ENCODE results near the gene SLC25A53.

Gene SLC25A53

GRCh38 chrX:104126856-104127255 lies 30.0 kb downstream of the SLC25A53 start:
- no peak for TF ChIP-seq CTCF (IDR thresholded peaks at IDR 0.05; ENCODE audit: insufficient read depth, low read length, poor library complexity, severe bottlenecking)
- Histone ChIP-seq H3K36me3 (ENCODE audit: control insufficient read depth, insufficient read depth, low read length) (no peaks in the 10 kb centered on the region; the same call in 1 of the 2 replicates), H3K27me3 (replicated peaks; ENCODE audit: control insufficient read depth, insufficient read depth, low read length) (no peaks in the 10 kb centered on the region), H3K4me3 (replicated peaks; ENCODE audit: low read depth, low read length) (no peak overlapping the region)
- DNase-seq (ENCODE audit: extremely low read depth, insufficient read length) = no peak

- no peak overlapping the region for H3K4me3 ChIP-seq (replicated peaks; ENCODE audit: low read depth, low read length)
- no peaks in the 10 kb centered on the region for H3K36me3 ChIP-seq (ENCODE audit: control insufficient read depth, insufficient read depth, low read length)
- no peaks in the 10 kb centered on the region for H3K27me3 ChIP-seq (replicated peaks; ENCODE audit: control insufficient read depth, insufficient read depth, low read length)
- DNase-seq (ENCODE audit: extremely low read depth, insufficient read length) = no peak
- no peak for TF ChIP-seq CTCF (IDR thresholded peaks at IDR 0.05; ENCODE audit: insufficient read depth, low read length, poor library complexity, severe bottlenecking)
Measured at GRCh38 chrX:104122829-104123228, 34.0 kb downstream of the SLC25A53 start.

- no peaks in the 10 kb centered on the region for H3K36me3 ChIP-seq (ENCODE audit: control insufficient read depth, insufficient read depth, low read length)
- no peaks in the 10 kb centered on the region for H3K27me3 ChIP-seq (replicated peaks; ENCODE audit: control insufficient read depth, insufficient read depth, low read length)
- DNase-seq (ENCODE audit: extremely low read depth, insufficient read length) = no peak
- no peak overlapping the region for H3K4me3 ChIP-seq (replicated peaks; ENCODE audit: low read depth, low read length)
- no peak for TF ChIP-seq CTCF (IDR thresholded peaks at IDR 0.05; ENCODE audit: insufficient read depth, low read length, poor library complexity, severe bottlenecking)
Measured at GRCh38 chrX:104118765-104119164, 38.0 kb downstream of the SLC25A53 start.

- TF ChIP-seq CTCF (IDR thresholded peaks at IDR 0.05; ENCODE audit: insufficient read depth, low read length, poor library complexity, severe bottlenecking) = no peak
- H3K36me3 ChIP-seq (ENCODE audit: control insufficient read depth, insufficient read depth, low read length) = no peaks in the 10 kb centered on the region
- H3K27me3 ChIP-seq (replicated peaks; ENCODE audit: control insufficient read depth, insufficient read depth, low read length) = no peaks in the 10 kb centered on the region
- DNase-seq (ENCODE audit: extremely low read depth, insufficient read length) = no peak
- no peak overlapping the region for H3K4me3 ChIP-seq (replicated peaks; ENCODE audit: low read depth, low read length)
Measured at GRCh38 chrX:104117759-104118158, 39.0 kb downstream of the SLC25A53 start.

- TF ChIP-seq CTCF (IDR thresholded peaks at IDR 0.05; ENCODE audit: insufficient read depth, low read length, poor library complexity, severe bottlenecking) = peak; percentile 54
- DNase-seq (ENCODE audit: extremely low read depth, insufficient read length) = peak; percentile 30
- Histone ChIP-seq H3K36me3 (ENCODE audit: control insufficient read depth, insufficient read depth, low read length) (no peaks in the 10 kb centered on the region), H3K4me3 (replicated peaks; ENCODE audit: low read depth, low read length) (peak overlapping the region; percentile 62), H3K27me3 (replicated peaks; ENCODE audit: control insufficient read depth, insufficient read depth, low read length) (no peaks in the 10 kb centered on the region)
Measured at GRCh38 chrX:104113222-104113965, 43.4 kb downstream of the SLC25A53 start.
